HG03196 (cell line): ENCODE results near the gene CPHXL.

Experiments used
- ATAC-seq: cut with Tn5 transposase; IDR thresholded peaks from one replicate; pipeline ENCODE4 v1.9.1; 2021; ENCODE audit not compliant: unreplicated experiment

Gene CPHXL

DNA sequence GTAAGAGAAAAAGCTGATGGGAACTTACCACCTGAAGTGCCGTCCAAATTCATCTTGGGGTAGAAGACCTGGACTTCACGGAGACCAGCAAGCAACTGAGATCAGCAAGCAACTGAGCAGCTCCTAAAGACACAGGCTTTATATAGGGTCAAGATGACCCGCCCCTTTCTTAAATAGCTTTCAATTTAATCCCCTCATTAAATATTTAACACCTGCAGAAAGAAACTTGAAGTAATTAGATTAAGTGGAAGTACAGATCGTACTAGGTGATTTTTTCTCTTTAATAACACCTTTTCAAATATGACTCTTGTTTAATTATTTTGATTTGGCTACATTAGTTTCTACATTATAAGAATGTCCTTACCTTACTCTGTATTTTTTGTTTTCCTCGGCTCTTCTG, at the start of gene CPHXL:
TSS of gene CPHXL (minus strand) at position 101 of the 400 bp plus-strand sequence. CDS start at position 53, 48 bp downstream.
- ATAC-seq = no peak

DNA sequence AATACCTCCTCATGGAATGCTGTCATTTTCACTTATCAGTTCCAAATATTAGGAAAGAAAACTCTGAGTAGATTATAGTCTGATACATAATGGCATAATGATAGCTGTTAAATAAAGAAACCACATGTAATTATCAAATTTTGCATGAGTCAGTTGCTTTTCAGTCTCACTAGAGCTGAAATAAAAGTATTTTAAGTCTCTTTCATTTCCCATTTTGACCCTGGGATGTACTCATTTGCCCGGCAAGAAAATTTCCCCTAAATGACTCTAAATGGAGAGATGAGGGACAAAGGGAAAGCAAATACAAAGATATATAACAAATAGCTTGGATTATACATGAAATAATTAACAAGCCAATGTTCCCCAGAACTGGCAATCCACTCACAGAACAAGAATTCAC, 47.9 kb upstream of the CPHXL start:
- ATAC-seq = no peak

DNA sequence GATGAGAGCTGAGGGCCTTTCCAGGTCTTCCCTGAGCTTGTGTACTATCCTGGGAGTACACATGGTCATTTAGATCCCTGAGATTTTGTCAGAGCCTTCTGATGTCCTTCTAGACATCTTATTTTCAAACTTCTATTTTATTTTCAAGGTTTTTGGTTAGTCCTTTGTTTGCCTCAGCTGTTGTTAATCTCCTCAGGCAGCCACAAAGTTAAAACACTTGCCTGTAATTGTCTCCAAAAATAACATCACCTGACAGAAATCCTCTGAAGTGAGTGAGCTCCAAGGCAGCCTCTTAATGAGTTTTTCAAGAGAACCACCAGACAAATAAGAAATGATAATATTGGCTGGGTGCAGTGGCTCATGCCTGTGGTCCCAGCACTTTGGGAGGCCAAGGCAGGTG, 43.8 kb upstream of the CPHXL start:
- ATAC-seq = no peak

DNA sequence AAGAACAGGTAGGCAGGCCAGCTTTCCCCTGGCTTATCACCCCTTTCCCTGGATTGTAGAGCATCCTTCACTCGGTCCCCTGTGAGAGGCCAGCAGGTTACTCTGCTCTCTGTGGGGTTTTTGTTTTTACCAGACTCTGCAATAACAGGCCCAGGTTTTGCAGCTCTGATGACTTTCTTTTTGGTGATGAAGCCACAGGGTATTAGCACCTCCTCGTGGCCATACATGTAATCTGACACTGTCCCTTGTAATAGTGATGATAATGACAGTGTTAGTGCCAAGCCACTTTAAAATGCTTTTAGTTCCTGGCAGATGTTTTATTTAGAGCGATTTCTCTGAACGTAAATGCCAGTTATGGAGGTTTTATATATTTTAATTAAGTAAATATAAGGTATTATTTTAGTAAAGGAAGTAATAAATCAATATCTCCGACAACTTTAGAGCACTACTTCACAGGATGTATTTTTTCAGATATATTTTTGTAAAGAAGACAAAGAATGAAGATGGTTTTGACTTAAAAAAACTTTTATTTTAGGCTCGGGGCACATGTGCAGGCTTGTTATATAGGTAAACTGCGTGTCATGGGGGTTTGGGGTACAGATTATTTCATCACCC, 38.0 kb upstream of the CPHXL start:
- peak; percentile 90 for ATAC-seq

DNA sequence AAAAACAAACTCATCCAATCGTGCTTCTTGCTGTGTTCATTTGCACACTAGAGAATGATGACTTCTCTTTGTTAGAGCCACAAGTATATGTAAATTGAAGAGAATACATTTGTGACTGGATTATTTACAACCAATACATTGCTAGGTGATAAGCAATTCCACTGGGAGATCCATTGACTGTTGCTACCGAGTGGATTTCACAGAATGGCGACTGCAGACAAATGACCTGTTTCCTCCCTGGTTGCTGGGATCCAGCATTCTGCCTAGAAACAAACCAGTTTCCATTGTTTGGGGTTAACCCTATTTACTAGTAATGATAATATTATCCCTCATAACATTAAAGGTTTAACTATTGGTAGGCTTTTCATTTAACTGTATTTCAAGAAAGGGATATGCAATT, 36.9 kb upstream of the CPHXL start:
- no peak for ATAC-seq

DNA sequence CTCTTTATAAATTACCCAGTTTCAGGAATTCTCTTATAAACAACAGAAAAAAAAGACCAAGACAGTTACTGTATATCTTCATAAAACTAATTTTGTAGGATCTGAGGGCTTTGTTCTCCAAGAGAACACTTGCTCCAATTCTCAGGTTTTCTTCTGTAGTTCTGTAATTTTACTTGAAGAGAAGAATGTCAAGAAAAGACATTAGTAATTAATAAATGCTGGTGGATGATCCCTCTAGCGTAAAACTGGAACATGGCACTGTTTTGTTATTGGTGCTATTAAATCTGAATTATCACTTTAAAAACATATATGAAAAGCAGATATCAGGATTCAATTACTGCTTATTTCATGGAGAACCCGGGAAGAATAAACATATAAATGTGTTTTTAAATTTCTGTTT, 36.5 kb upstream of the CPHXL start:
- ATAC-seq = no peak

DNA sequence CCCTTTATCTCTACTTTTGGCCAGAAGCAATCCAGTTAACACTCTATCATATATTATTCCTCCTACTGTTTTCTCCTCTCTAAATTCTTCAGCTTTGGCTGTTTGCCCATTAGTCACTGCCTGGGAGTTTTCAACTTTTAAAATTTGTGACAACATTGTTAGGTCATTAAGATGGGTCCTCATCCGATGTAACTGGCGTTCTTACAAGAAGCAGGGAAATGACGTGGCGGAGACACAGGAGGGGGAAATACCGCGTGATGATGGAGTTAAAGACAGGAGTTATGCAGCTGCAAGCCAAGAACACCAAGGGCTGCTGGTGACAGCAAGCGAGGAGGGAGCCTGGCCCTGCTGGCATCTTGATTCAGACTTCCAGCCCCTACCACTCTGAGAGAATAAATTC, 34.8 kb upstream of the CPHXL start:
- ATAC-seq = no peak

DNA sequence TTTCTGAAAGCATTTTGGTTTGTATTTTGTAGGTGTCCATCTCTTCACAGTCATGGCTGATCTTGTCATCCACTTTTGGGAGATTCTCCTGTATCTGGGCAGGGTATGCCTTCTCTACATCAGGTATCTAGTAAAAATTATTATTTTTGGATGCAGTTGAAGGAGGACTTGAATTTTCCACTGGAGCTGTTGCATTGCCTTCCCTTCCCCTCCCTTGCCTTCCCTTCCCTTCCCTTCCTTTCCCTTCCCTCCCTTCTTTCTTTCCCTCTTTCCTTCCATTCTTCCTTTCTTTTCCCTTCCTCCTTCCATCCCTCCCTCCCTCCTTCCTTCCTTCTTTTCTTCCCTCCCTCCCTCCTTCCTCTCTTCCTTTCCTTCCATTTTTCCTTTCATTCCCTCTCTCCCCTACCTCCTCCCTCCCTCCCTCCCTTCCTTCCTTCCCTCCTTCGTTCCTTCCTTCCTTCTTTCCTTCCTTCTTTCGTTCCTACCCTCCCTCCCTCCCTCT, 33.8 kb upstream of the CPHXL start:
- no peak for ATAC-seq

DNA sequence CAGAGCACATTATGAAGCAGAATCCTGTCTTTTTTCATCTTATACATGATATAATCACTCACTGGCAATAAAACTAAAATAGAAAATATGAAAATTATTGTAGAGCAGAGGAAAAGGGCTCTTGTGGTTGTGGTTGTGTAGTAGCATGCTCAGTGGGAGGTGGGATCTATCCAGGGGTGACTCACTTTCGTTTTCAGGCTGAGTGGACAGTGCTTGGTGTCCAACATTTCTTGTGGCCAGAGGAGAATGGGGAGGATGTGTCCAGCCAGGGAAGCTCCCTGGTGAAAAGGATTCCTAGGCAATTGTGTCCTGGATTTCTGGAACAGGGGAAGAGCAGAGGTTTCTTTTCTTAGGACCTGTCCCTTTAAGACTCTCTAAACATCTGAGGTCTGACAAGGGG, 31.9 kb upstream of the CPHXL start:
- ATAC-seq = no peak

DNA sequence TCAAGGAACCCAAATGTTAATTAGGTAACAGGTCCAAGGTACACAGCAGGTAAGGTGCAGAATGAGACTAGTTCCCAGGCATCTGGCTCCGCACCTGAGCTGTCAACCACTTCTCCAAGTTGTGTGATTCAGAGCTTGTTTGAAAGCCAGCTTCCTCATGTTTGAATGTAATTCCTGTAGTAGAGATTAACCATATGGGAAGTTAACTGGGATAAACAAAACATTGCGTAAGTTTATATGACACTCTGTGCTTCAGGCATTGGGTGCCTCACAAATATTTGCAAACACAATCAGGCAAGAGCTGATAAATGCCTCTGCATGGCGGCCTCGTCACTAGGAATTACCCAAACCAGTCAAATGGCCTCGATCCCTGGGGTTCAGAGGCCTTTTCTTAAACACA, 27.9 kb upstream of the CPHXL start:
- ATAC-seq = no peak

DNA sequence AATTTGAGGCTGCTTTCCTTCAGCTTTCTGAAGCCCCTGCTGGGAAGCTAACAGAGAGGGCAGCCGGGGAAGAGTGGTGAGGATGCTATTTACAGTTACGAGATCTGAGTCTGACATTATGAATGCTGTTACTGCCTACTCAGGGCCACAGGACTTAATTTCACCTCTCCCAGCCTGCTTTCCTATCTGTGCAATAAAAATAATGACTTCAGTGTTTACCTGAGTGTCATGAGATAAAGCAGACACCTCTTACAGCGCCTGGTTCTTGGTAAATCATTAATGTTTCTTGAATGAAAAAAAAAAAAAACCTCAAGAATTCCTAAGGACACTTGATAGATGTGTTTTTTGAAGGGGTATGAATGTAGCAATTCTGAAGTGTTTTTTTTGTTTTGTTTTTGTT, 24.2 kb upstream of the CPHXL start:
- ATAC-seq = no peak

DNA sequence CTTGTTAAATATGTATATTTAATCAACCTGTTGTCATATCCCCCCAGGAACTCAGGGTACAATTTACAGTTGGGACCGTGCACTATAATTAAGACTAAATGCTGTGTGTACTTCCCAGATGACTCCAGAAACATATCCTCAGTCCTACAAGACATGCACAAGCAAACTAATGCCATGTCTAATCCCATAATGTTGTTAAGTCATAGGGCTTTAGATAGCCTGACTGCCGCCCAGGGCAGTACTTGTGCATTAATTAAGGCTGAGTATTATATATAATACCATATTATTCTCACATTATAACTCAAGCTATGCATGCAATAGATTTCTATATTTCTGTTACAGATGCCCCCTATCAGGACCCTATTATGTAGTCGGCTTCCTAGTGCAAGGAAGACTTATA, 20.1 kb upstream of the CPHXL start:
- no peak for ATAC-seq

DNA sequence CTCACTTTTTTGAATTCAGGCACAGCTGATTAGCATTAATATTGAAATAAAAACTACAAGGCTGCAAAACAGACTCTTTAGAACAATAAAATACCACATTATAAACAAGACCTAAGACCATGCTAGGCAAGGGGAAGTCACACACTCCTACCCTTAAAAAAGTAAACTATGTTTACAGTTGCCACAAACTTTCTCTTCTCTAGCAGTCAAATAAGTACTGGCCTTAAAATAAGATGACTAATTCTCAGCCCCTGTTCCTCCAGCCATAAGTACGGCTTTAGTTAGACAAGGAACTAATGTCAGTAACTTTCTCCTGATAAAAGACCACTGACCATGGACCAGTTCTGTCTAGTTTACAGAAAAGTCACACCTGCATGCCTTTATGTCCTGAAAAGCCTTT, 19.5 kb upstream of the CPHXL start:
- ATAC-seq = no peak

DNA sequence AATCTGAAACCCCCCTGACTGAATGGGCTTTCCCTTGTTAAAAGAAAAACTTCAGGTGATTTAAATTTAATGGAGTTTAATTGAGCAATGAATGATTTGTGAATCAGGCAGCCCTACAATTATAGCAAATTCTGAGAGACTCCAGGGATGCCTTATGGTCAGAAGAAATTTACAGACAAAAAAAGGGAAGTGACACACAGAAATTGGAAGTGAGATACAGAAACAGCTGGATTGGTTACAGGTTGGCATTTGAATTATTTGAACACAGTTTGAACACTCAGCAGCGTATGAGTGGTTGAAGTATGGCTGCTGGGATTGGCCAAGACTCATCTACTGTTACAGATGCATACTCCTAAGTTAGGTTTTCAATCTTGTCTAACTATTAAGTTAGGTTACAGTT, 19.0 kb upstream of the CPHXL start:
- no peak for ATAC-seq

DNA sequence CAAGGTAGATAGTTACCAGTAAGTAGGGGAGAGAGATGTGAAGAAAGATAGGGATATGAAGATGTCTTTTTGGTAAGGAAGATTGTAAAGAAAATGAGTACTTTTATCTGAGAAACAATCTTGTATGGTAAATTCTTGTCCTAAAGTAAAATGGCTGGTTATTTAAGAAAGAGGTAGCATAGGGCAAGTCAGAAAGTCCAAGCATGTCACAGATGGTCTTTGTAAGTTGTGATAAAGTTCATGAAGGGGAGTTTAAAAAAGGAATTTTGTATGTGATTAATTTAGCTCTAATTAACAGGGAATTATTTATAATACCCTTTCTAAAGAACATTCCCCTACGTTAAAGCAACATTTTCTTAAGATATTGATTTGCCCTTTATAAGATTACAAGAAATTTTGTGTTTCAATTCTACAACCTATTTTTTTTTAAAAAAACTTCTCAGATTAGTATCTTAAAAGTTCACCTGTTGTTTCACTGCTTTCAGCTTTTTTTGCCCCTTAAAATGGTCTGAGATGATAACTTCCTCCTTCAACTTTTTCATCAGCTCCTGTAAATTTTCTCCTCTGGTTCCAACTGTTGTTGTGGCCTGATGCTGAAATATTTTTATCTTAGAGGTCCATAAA, 16.2 kb upstream of the CPHXL start:
- no peak for ATAC-seq

DNA sequence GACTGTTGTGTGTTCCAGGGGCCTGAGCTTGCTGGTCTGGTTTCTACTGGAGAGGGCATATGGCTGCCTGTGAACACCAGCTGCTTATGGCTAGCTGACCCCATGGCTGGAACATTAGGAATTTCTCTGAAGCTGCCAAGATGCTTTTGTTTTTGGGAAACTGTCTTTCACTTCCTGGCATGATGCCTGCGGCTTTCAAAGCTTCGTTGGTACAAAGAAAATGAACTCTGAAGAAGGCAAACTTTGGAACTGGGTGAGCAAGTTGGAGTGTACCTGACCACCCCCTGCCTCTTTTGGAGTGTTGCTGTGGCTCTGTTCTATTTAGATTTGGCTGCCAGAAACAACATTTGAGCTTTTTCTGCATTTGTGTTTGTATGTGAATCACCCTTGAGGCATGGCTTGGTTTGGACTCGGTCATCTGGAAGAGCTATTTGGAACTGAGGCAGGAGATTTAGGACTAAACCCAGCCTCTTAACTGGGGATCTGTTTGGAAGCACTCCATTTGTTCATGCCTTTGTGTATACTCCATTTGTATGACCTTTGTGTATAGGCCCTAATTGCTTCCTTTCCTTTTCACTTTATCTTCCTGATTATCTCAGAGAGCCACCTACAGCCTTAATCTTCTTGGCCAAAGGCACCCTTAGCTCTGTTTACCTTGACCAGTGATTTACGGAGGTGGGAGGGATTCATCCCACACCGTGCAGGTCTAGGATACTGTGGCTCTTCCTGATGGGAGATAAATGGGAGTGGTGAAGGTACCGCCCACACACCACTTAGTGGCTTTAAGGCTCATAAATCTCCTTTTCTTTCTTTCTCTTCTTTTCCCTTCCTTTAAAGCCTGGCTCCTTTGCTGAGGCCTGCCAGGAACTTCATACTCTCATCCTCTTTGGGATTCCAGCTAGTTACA, 7.3 kb upstream of the CPHXL start:
- no peak for ATAC-seq

DNA sequence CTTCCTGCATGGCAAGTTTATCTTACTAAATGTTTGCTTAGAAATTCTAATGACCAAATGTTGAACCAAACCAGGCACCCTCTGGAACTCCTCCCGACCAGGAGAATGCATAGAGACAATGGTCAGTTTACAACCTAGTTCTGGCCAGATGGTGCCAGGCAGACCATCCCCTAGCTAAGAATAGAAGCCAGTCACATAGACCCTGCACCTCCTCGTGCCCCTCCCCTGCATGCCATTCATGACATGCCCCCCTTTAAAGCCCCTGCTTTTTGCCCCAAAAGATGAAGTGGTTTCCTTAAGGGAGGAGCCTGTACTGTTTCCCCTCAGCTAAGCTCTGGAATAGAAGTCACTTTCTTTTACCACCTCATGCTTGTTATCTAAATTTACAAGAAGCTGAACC, 6.6 kb upstream of the CPHXL start:
- ATAC-seq = no peak

DNA sequence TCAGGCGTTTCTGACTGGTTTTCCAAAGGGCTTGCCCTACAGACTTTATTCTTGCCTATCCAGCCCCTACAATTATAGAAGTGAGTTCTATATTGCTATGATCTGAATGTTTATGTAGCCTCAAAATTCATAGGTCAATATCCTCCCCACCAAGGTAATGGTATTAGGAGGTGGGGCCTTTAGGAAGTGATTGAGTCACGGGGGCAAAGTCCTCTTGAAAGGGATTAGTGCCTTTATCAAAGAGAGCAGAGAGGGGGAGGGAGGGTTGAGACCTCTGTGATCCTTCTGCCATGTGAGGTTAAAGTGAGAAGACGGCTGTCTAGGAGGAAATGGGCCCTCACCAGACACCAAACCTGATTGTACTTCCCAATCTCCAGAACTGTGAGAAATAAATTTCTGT, 931 bp upstream of the CPHXL start:
- ATAC-seq = no peak

DNA sequence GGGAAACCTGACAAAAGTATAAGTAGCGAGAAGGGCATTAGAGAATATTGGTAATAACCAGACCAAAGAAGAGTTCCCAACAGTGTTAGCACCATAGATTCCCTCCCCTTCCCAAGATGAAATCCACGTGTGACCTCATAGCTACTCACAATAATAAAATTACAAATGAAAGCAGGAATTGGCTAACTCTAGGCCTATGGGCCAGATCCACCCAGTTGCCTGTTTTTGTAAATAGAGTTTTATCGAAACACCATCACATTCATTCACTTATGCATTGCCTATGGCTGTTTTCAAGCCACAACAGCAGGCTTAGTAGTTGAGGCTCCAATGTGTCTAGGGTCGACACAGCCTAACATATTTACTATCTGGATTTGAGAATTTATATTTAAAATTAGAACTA, 7.8 kb downstream of the CPHXL start:
- no peak for ATAC-seq

DNA sequence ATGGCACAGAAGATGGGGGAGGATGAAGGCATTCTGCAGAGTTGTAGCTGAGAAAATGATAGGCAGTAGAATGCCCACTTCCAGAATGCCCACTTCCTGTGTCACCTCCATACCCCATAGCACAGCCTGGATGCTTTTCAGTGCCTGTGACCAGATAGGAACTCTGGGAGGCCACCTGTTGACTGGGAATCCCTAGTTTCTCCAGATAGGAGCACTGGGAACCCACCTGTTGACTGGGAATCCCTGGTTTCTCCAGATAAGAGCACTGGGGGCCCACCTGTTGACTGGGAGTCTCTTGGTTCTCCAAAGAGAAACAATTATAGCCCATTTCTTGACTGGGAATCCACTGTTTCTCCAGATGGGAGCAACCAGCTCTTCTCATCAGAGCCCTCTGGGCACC, 11.6 kb downstream of the CPHXL start:
- no peak for ATAC-seq

DNA sequence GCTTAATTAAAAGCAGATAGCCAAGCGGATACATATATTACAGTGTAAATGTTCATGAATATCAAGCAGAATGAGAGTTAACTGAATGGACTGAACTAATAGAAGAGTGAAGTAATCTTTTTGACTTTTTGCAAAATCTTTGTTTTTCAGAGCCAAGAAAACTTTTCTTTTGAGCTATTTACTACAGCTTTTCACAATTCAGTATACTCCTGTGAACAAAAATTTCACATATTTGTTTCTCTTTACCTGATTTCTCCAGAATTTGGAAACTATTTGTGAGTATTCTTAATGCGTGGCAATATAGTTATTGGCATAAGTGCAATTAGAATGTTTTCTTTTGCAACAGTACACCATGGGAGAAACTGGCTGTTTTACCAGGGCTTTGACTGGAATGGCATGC, 15.9 kb downstream of the CPHXL start:
- no peak for ATAC-seq

DNA sequence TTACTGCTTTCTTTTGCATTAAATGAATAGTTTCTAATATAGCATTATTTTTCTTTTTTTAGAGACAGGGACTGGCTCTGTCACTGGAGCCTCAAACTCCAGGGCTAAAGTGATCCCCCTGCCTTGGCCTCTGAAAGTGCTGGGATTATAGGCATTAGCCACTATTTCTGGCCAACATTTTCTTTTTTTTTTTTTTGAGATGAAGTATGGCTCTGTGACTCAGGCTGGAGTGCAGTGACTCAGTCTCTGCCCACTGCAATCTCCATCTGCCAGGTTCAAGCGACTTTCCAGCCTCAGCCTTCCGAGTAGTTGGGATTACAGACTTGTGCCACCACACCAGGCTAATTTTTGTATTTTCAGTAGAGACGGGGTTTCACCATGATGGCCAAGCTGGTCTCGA, 23.0 kb downstream of the CPHXL start:
- ATAC-seq = no peak
